Measurements from ENCODE around the gene KCNJ9. TPM values are rescaled to one million over a fixed set of nuclear protein-coding genes. Genes with fewer than 3 reads are reported as not detected.

The KCNJ9 gene
- total RNA-seq, 2 experiments from 2014 or later: not detected

DNA sequence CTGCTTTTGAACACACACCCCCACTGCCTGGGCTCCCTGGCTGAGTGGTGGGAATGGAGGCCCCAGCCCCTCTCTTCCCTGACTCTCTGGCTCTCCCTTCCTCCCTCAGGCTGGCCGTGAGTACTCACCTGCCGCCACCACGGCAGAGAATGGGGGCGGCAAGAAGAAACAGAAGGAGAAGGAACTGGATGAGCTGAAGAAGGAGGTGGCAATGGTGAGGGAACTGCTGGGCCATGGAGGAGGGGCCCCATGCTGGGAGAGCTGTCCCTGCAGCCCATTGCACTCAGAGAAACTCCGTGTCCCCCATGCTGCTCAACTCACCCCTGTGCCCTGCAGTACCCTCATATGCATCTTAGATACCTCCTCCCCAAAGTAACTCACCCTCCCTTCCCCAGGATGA, 39.5 kb downstream of the KCNJ9 start:
- no peak overlapping the region for H3K4me3 Mint-ChIP-seq
- no peaks in the 10 kb centered on the region for H3K4me1 Mint-ChIP-seq (ENCODE audit: low read depth)
- Histone ChIP-seq H3K27me3 (ENCODE audit: control insufficient read depth in 1 of 2, insufficient read depth in 2 of 2, low read length in 2 of 2) (peaks cover 7 to 14% of the 10 kb centered on the region in 2 experiments), H3K27ac (ENCODE audit: low read depth in 1 of 2, low read length in 2 of 2) (no peak overlapping the region), H3K9me3 (ENCODE audit: control insufficient read depth in 1 of 2, insufficient read depth in 1 of 2, low read length in 2 of 2) (no peaks in the 10 kb centered on the region), H3K4me3 (ENCODE audit: low read length) (no peak overlapping the region), H3K36me3 (ENCODE audit: insufficient read depth, low read length) (no peaks in the 10 kb centered on the region), H3K4me1 (ENCODE audit: insufficient read depth, low read length) (no peaks in the 10 kb centered on the region)
- no peak for ATAC-seq (ENCODE audit: poor library complexity)
- no peaks in the 10 kb centered on the region for H3K36me3 Mint-ChIP-seq (ENCODE audit: low read depth)
- intact Hi-C loops (cut with DNase I, micrococcal nuclease): no loop called here
- TF ChIP-seq, protein P1, sequence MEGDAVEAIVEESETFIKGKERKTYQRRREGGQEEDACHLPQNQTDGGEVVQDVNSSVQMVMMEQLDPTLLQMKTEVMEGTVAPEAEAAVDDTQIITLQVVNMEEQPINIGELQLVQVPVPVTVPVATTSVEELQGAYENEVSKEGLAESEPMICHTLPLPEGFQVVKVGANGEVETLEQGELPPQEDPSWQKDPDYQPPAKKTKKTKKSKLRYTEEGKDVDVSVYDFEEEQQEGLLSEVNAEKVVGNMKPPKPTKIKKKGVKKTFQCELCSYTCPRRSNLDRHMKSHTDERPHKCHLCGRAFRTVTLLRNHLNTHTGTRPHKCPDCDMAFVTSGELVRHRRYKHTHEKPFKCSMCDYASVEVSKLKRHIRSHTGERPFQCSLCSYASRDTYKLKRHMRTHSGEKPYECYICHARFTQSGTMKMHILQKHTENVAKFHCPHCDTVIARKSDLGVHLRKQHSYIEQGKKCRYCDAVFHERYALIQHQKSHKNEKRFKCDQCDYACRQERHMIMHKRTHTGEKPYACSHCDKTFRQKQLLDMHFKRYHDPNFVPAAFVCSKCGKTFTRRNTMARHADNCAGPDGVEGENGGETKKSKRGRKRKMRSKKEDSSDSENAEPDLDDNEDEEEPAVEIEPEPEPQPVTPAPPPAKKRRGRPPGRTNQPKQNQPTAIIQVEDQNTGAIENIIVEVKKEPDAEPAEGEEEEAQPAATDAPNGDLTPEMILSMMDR (IDR thresholded peaks at IDR 0.05): no peak
- peaks cover 8% of the 10 kb centered on the region for H3K27me3 Mint-ChIP-seq
- H3K27ac Mint-ChIP-seq: no peak overlapping the region
- DNase-seq: no peak
- ChIA-PET POLR2A (no interaction called here), CTCF (no interaction called here)
- H3K9me3 Mint-ChIP-seq: no peaks in the 10 kb centered on the region

DNA sequence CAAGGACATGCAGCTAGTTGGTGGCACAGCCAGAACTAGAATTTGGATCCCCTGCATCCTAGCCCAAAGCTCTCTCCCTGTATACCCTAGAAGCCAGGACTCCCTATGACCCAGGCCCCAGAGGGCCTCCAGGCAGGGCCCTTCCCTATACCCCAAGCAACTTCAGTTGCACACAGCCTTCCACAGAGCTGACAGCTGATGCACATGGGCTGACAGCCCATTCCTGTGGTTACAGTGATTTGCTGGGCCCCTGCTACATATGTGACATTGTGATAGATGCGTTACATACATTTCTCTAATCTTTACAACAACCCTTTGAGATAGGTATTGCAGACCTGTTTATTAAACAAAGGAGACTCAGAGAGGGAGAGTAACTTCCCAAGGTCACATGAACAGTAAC, 40.0 kb downstream of the KCNJ9 start:
- Histone ChIP-seq H3K9me3 (ENCODE audit: control insufficient read depth in 1 of 2, insufficient read depth in 1 of 2, low read length in 2 of 2) (no peaks in the 10 kb centered on the region), H3K4me1 (ENCODE audit: insufficient read depth, low read length) (no peaks in the 10 kb centered on the region), H3K27me3 (ENCODE audit: control insufficient read depth in 1 of 2, insufficient read depth in 2 of 2, low read length in 2 of 2) (peaks cover 4 to 9% of the 10 kb centered on the region in 2 experiments), H3K36me3 (ENCODE audit: insufficient read depth, low read length) (no peaks in the 10 kb centered on the region), H3K4me3 (ENCODE audit: low read length) (no peak overlapping the region), H3K27ac (ENCODE audit: low read depth in 1 of 2, low read length in 2 of 2) (no peak overlapping the region)
- Mint-ChIP-seq H3K36me3 (ENCODE audit: low read depth) (no peaks in the 10 kb centered on the region), H3K27ac (no peak overlapping the region), H3K4me1 (ENCODE audit: low read depth) (no peaks in the 10 kb centered on the region), H3K4me3 (no peak overlapping the region), H3K9me3 (no peaks in the 10 kb centered on the region), H3K27me3 (peaks cover 5% of the 10 kb centered on the region)
- POLR2A ChIA-PET: no interaction called here
- CTCF ChIA-PET: no interaction called here
- TF ChIP-seq, protein P1 (IDR thresholded peaks at IDR 0.05): no peak
- ATAC-seq (ENCODE audit: poor library complexity) (no peak), DNase-seq (no peak)
- intact Hi-C loops (cut with DNase I, micrococcal nuclease): no loop called here

DNA sequence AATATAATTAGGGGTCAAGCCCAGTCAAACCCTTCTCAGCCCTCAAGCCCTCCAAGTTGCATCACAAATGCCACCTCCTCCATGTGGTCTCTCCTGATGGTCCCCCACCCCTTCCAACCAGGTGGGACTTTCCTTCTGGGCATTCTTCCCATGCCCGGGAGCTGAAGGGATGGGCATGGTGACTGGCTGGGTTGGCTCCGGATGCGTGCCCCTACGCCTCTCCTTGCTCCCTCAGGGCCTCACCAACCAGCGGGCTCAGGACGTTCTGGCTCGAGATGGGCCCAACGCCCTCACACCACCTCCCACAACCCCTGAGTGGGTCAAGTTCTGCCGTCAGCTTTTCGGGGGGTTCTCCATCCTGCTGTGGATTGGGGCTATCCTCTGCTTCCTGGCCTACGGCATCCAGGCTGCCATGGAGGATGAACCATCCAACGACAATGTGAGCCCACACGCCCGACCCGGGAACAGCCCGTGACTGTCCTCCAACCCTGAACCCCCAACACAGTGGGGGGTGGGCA, 41.7 kb downstream of the KCNJ9 start:
- Histone ChIP-seq H3K4me3 (ENCODE audit: low read length) (no peak overlapping the region), H3K36me3 (ENCODE audit: insufficient read depth, low read length) (no peaks in the 10 kb centered on the region), H3K4me1 (ENCODE audit: insufficient read depth, low read length) (no peaks in the 10 kb centered on the region), H3K27ac (ENCODE audit: low read depth in 1 of 2, low read length in 2 of 2) (no peak overlapping the region), H3K27me3 (ENCODE audit: control insufficient read depth in 1 of 2, insufficient read depth in 2 of 2, low read length in 2 of 2) (no peaks in the 10 kb centered on the region), H3K9me3 (ENCODE audit: control insufficient read depth in 1 of 2, insufficient read depth in 1 of 2, low read length in 2 of 2) (no peaks in the 10 kb centered on the region)
- TF ChIP-seq, protein P1 (IDR thresholded peaks at IDR 0.05): no peak
- Mint-ChIP-seq H3K4me1 (ENCODE audit: low read depth) (no peaks in the 10 kb centered on the region), H3K9me3 (no peaks in the 10 kb centered on the region), H3K4me3 (no peak overlapping the region), H3K27me3 (peaks cover 4% of the 10 kb centered on the region), H3K27ac (no peak overlapping the region), H3K36me3 (ENCODE audit: low read depth) (no peaks in the 10 kb centered on the region)
- intact Hi-C loops (cut with DNase I, micrococcal nuclease): no loop called here
- no peak for DNase-seq
- no peak for ATAC-seq (ENCODE audit: poor library complexity)
- CTCF ChIA-PET: no interaction called here
- POLR2A ChIA-PET: no interaction called here
